Neuron (in vitro differentiated cells): ENCODE measurements around the gene RPL39.
A peak's percentile ranks its signal among the peaks of the same experiment; 100 is the strongest.
"Not testable (repeated sequence)": the region's sequence is repeated elsewhere in the genome, so short reads cannot be mapped to it uniquely, and the experiment has no call there.

Experiments used
- H2AFZ ChIP-seq: one replicate; pipeline ENCODE4 v1.6.1; 2013; ENCODE audit warnings: low read depth, mild to moderate bottlenecking, inconsistent platforms, low read length, moderate library complexity
- H3K27me3 ChIP-seq: one replicate; pipeline ENCODE4 v1.6.1; 2013; ENCODE audit warnings: low read length; ENCODE audit not compliant: insufficient read depth
- H3K36me3 ChIP-seq: one replicate; pipeline ENCODE4 v1.6.1; 2013; ENCODE audit warnings: low read length; ENCODE audit not compliant: insufficient read depth
- H3K4me1 ChIP-seq: one replicate; pipeline ENCODE4 v1.6.1; 2013; ENCODE audit warnings: low read length; ENCODE audit not compliant: insufficient read depth
- H3K4me3 ChIP-seq: 2 replicates; pipeline ENCODE4 v1.5.1; 2013; ENCODE audit warnings: mild to moderate bottlenecking, low read length, moderate library complexity
- H3K9me3 ChIP-seq: one replicate; pipeline ENCODE4 v1.6.1; 2013; ENCODE audit warnings: low read length

The RPL39 gene

DNA sequence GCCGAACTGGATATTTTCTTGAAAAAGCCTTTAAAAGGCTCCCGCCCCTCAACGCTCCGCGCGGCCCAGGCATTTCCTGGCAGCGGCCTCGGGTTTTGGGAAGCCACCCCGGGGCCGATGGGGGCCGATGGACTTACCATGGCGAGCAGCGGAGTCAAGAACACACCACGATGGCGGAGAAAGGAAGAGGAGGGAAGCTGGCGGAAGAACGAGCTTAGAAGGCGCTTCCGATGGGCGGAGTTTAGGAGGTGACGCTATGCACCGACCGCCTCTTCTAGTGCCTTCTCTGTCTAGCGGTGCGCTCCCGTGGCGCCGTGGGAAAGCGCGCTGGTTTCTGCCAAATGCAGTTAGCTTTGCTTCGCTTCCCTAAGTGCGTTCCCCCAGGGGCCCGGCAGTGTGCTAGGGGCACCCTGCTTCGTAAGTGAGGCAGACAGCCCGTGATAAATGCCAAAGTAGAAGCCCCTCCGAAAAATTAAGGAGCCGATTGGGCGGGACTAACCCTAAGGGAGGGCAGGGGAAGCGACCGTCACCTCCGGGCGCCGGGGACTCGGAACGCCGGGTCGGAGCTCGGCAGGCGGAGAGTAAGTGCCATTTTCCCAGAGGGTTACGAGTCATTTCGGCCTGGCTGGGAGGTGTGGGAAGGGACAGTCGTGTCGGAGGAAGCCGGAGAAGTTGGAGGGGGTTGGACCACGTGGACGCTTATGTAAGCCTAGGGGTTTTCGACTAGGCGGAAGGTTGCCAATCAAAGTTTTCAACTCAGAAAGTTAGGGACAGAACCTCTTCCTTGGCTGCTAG is at the start of gene RPL39:
Gene RPL39 (minus strand): TSS at position 194 of the 795 bp plus-strand sequence. CDS start 54 bp downstream, at position 140.
- peak within 1 kb of the TSS; percentile 48 for H2AFZ ChIP-seq
- no peaks in the 10 kb centered on the region for H3K27me3 ChIP-seq
- H3K9me3 ChIP-seq, result no peaks in the 10 kb centered on the region
- peaks cover 2% of the 10 kb centered on the region for H3K4me1 ChIP-seq
- peak within 1 kb of the TSS; percentile 76 for H3K4me3 ChIP-seq
- H3K36me3 ChIP-seq, result peaks cover 20% of the 10 kb centered on the region

DNA sequence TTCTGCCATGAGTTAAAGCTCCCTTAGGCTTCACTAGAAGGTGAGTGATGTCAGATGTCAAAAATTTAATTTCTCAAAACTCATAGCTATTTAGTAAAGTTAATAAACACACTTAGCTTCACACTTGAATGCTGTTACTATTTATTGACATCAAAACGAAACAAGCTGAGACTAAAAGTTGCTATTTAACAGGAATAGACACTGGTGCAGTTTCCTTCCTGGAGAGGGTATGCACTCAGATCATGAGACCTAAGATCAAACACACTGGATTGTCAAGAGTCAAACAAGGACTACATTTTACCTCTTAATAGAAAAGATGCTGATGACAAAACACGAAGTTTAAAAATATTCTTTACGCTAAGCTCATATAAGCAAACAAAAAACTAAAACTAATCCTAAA is 42.5 kb upstream of the RPL39 start:
- Histone ChIP-seq H3K27me3 (no peaks in the 10 kb centered on the region), H3K4me3 (no peak overlapping the region), H3K9me3 (no peaks in the 10 kb centered on the region), H2AFZ (no peak overlapping the region), H3K4me1 (no peaks in the 10 kb centered on the region), H3K36me3 (peaks cover 37% of the 10 kb centered on the region)

DNA sequence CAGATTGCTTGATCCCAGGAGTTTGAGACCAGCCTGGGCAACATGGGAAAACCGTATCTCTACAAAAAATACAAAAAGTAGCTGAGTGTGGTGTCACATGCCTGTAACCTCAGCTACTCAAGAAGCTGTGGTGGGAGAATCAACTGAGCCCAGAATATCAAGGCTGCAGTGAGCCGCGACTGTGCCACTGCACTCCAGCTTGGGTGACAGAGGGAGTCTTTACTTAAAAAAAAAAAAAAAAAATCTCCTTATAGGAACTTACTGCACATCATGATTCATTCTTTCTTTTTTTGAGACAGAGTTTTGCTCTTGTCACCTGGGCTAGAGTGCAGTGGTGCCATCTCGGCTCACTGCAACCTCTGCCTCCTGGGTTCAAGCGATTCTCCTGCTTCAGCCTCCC is 37.0 kb upstream of the RPL39 start:
- Histone ChIP-seq H2AFZ (no peak overlapping the region), H3K4me1 (peaks cover 3% of the 10 kb centered on the region), H3K4me3 (no peak overlapping the region), H3K27me3 (no peaks in the 10 kb centered on the region), H3K9me3 (no peaks in the 10 kb centered on the region), H3K36me3 (peaks cover 11% of the 10 kb centered on the region)

DNA sequence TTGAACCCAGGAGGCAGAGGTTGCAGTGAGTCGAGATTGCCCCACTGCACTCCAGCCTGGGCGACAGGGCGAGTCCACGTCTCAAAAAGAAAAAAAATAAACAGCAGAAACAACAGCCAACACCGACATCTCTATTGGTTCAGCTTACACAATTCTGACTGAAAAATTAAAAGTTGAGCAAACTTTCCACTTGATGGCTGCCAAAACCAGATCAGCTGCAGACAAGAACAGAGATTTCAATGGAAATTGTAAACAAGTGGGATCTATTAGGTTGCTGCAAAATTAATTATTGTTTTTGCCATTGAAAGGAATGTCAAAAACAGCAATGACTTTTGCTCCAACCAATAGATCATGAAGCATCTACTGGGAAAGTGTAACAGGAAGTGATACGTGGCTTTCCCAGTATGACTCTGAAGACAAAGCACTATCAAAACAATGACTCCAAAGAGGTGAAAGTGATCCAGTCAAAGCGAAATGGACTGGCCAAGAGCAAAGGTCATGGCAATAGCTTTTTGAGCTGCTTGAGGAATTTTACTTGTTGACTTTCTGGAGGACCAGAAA is 35.0 kb upstream of the RPL39 start:
- H3K4me1 ChIP-seq, result peaks cover 3% of the 10 kb centered on the region
- H3K36me3 ChIP-seq, result peaks cover 5% of the 10 kb centered on the region
- no peaks in the 10 kb centered on the region for H3K9me3 ChIP-seq
- H3K4me3 ChIP-seq, result no peak overlapping the region
- H3K27me3 ChIP-seq, result no peaks in the 10 kb centered on the region
- no peak overlapping the region for H2AFZ ChIP-seq

DNA sequence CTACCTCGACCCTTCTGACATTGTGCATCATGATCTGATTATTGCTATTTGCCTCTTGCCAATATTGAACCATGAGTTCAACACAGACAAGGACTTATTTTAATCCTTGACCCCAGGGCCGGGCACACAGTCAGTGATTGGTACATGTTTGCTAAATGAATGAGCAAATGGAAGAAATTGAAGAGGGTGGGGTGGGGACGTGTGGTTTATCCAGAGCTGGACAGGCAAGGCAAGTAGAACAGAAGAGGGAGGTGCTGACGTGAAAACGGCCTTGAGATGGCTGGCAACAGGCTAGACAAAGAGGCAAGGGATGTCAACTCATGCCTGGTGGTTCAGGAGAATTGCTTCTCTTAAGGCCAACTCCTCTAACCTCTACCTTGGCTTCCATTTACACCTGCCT is 32.8 kb upstream of the RPL39 start:
- H3K27me3 ChIP-seq, H3K36me3 ChIP-seq, H3K4me3 ChIP-seq, H3K9me3 ChIP-seq, H3K4me1 ChIP-seq, H2AFZ ChIP-seq: not testable (repeated sequence)

DNA sequence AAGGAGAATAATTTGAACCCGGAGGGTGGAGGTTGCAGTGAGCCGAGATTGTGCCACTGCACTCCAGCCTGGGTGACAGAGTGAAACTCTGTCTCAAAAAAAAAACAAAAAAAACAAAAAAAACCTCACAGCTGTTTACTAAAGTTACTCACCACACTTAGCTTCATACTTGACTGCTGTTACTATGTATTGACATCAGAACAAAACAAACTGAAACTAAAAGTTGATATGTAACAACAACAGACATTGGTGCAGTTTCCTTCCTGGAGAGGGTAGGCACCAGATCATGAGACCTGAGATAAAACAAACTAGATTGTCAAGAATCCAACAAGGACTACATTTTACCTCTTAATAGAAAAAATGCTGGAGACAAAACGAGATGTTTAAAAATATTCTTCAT is 30.3 kb upstream of the RPL39 start:
- H3K27me3 ChIP-seq, H3K9me3 ChIP-seq, H3K4me3 ChIP-seq, H3K4me1 ChIP-seq, H2AFZ ChIP-seq, H3K36me3 ChIP-seq: not testable (repeated sequence)

DNA sequence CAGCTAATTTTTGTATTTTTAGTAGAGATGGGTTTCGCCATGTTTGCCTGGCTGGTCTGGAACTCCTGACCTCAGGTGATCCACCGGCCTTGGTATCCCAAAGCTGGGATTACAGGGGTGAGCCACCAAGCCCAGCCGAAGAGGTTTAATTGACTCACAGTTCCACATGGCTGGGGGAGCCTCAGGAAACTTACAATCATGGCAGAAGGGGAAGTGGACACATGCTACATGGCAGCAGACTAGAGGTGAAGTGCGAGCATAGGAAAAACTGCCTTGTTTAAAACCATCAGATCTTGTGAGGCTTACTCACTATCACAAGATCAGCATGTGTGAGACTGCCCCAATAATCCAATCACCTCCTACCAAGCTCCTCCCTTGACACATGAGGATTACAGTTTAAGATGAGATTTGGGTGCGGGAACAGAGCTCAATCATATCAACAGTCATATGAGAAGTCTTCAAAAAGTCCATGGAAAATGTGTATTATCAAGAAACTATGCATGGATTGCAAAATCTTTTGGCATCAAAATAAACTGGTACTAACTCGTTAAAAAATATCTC is 25.8 kb upstream of the RPL39 start:
- H3K9me3 ChIP-seq, result no peaks in the 10 kb centered on the region
- H3K4me3 ChIP-seq, result no peak overlapping the region
- no peaks in the 10 kb centered on the region for H3K4me1 ChIP-seq
- H3K27me3 ChIP-seq, result no peaks in the 10 kb centered on the region
- H3K36me3 ChIP-seq, result no peaks in the 10 kb centered on the region
- no peak overlapping the region for H2AFZ ChIP-seq

DNA sequence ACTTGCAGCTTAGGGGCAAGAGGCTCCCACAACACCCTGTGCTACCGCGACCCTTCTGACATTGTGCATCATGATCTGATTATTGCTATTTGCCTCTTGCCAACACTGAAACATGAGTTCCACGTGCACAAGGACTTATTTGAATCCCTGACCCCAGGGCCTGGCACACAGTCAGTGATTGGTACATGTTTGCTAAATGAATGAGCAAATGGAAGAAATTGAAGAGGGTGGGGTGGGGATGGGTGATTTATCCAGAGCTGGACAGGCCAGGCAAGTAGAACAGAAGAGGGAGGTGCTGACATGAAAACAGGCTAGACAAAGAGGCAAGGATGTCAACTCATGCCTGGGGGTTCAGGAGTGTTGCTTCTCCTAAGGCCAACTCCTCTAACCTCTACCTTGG is 24.9 kb upstream of the RPL39 start:
- H3K4me3 ChIP-seq, result no peak overlapping the region
- H3K4me1 ChIP-seq, result no peaks in the 10 kb centered on the region
- H3K9me3 ChIP-seq, result no peaks in the 10 kb centered on the region
- no peaks in the 10 kb centered on the region for H3K36me3 ChIP-seq
- no peaks in the 10 kb centered on the region for H3K27me3 ChIP-seq
- H2AFZ ChIP-seq, result no peak overlapping the region

DNA sequence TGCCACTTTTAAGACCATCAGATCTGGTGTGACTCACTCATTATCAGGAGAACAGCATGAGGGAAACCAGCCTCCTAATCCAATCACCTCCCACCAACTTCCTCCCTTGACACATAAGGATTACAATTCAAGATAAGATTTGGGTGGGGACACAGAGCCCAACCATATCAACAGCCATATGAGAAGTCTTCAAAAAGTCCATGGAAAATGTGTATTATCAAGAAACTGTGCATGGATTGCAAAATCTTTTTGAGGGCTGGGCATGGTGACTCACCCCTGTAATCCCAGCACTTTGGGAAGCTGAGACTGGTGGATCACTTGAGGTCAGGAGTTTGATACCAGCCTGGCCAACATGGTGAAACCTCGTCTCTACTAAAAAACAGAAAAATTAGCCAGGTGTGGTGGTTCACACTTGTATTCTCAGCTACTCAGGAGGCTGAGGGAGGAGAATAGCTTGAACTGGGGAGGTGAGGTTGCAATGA is 17.8 kb upstream of the RPL39 start:
- Histone ChIP-seq H2AFZ (no peak overlapping the region), H3K4me1 (no peaks in the 10 kb centered on the region), H3K9me3 (no peaks in the 10 kb centered on the region), H3K36me3 (no peaks in the 10 kb centered on the region), H3K27me3 (no peaks in the 10 kb centered on the region), H3K4me3 (no peak overlapping the region)

DNA sequence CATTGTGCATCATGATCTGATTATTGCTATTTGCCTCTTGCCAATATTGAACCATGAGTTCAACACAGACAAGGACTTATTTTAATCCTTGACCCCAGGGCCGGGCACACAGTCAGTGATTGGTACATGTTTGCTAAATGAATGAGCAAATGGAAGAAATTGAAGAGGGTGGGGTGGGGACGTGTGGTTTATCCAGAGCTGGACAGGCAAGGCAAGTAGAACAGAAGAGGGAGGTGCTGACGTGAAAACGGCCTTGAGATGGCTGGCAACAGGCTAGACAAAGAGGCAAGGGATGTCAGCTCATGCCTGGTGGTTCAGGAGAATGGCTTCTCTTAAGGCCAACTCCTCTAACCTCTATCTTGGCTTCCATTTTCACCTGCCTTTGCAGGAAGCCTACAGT is 17.0 kb upstream of the RPL39 start:
- H3K4me3 ChIP-seq, H3K36me3 ChIP-seq, H3K27me3 ChIP-seq, H2AFZ ChIP-seq, H3K9me3 ChIP-seq, H3K4me1 ChIP-seq: not testable (repeated sequence)

DNA sequence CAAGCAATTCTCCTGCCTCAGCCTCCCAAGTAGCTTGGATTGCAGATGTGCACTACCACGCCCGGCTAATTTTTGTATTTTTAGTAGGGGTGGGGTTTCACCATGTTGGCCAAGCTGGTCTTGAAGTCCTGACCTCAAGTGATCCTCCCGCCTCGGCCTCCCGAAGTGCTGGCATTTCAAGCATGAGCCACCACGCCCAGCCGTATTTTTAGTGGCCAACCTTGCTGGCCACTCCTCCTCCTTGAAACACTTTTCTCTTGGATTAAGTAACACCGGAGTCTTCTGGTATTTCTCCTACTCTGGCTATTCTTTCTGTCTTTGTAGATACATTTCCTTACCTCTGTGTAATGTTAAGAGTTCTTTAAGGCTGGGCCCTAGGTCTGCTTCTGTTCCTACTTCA is 11.1 kb upstream of the RPL39 start:
- H2AFZ ChIP-seq, result no peak overlapping the region
- no peaks in the 10 kb centered on the region for H3K9me3 ChIP-seq
- no peaks in the 10 kb centered on the region for H3K4me1 ChIP-seq
- no peaks in the 10 kb centered on the region for H3K27me3 ChIP-seq
- no peak overlapping the region for H3K4me3 ChIP-seq
- H3K36me3 ChIP-seq, result no peaks in the 10 kb centered on the region

DNA sequence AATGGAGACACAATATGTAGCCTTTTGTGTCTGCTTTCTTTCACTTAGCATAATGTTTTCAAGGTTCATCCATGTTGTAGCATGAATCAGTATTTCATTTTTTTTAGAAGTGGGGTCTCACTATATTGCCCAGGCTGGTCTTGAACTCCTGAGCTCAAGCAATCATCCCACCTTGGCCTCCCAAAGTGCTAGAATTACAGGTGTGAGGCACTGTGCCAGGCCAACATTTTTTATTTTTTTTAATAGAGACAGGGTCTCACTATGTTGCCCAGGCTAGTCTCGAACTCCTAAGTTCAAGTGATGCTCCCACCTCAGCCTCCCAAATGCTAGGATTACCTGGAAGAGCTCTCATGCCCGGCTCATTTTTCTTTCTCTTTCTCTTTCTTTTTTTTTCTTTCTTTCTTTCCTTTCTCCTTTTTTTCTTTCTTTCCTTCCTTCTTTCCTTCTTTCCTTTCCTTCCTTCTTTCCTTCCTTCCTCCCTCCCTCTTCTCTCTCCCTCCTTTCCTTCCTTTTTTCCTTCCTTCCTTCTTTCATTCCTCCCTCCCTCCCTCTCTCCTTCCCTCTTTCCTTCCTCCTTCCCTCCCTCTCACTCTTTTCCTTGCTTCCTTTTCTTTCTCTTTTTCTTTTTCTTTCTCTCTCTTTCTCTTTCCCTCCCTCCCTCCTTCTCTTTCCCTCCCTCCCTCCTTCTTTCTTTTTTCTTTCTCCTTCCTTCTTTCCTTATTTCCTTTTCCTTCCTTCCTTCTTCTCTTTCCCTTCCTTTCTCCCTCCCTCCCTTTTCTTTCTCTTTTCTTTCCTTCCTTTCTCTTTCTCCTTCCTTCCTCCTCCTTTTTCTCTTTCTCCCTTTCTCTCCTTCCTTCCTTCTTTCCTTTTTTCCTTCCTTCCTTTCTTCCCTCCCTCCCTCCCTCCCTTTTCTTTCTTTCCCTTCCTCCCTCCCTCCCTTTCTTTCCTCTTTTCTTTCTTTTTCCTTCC is 10.1 kb upstream of the RPL39 start:
- H3K4me3 ChIP-seq, result no peak overlapping the region
- H3K9me3 ChIP-seq, result no peaks in the 10 kb centered on the region
- H3K4me1 ChIP-seq, result no peaks in the 10 kb centered on the region
- H3K36me3 ChIP-seq, result no peaks in the 10 kb centered on the region
- no peak overlapping the region for H2AFZ ChIP-seq
- H3K27me3 ChIP-seq, result no peaks in the 10 kb centered on the region

DNA sequence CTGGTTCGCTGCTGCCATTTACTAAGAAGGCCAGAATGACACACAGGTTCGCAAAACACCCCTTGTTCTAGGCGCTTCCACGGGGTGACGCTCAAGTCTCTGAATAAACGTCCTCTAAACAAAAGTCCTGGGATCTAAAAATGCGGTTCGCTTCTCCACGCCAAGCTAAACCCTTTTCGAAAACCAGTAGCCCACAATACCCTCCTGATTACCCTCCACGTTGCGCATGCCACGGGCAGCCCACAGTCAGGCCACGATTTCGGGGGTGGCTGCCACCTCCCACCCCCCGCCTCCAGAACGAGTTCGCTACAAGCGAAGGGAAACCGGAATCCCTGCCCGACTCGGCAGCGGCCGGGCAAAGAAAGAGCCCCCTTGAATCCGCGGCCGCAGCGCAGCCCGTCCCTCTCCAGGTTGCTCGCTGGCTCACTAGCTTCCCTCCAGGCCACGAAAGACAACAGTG is 423 bp downstream of the RPL39 start:
- no peaks in the 10 kb centered on the region for H3K27me3 ChIP-seq
- peaks cover 2% of the 10 kb centered on the region for H3K4me1 ChIP-seq
- H2AFZ ChIP-seq, result no peak overlapping the region
- H3K9me3 ChIP-seq, result no peaks in the 10 kb centered on the region
- H3K4me3 ChIP-seq, result peak overlapping the region; percentile 76
- peaks cover 21% of the 10 kb centered on the region for H3K36me3 ChIP-seq
